GM19455 (cell line): ENCODE measurements around the gene CD63.

Experiments used
- ATAC-seq: cut with Tn5 transposase; IDR thresholded peaks from one replicate; pipeline ENCODE4 v1.9.1; 2021; ENCODE audit not compliant: unreplicated experiment

The CD63 gene

DNA sequence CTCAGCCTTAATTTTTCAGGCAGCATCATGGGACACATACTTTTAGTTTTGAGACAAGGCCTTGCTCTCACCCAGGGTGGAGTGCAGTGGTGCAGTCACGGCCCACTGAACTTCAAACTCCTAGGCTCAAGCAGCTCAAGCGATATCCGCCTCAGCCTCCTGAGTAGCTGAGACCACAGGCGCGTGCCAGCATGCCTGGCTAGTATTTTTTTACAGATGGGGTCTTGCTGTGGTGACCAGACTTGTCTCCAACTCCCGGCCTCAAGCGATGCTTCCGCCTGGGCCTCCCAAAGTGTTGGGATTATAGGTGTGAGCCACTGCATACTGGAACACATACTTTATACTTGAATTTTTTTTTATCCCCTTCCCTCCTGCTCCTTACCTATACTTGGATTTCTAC is 5.9 kb downstream of the CD63 start:
- no peak for ATAC-seq

DNA sequence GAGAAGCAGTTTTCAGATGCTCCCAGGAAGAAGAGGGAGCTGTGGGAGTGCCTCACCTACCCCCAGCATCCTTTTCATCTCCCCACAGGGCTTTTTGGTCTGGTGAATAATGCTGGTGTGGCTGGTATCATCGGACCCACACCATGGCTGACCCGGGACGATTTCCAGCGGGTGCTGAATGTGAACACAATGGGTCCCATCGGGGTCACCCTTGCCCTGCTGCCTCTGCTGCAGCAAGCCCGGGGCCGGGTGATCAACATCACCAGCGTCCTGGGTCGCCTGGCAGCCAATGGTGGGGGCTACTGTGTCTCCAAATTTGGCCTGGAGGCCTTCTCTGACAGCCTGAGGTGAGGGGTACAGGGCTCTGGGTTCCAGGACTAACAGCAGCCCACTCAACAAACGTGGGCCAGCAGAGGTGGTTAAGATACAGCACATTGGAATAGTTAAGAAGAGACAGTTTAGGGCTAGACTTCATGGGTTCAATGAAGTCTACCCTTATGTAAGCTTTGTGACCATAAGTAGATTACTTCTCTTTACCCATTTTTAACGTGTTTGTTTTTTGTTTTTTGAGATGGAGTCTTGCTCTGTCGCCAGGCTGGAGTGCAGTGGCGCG is 7.1 kb downstream of the CD63 start:
- no peak for ATAC-seq

DNA sequence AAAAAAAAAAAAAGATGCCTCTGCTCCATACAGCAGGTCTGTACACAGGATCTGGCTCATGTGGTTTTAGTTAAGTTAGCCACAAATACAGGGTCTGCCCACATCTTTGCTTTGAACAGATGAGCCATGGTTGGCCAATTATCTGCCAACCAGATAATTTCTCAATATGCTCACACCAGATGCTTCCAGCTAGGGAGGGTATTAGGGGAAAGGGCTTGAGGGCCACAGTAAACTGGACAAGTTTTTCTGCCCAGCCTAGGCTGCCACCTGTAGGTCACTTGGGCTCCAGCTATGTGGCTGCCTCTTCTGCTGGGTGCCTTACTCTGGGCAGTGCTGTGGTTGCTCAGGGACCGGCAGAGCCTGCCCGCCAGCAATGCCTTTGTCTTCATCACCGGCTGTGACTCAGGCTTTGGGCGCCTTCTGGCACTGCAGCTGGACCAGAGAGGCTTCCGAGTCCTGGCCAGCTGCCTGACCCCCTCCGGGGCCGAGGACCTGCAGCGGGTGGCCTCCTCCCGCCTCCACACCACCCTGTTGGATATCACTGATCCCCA is 7.8 kb downstream of the CD63 start:
- no peak for ATAC-seq

DNA sequence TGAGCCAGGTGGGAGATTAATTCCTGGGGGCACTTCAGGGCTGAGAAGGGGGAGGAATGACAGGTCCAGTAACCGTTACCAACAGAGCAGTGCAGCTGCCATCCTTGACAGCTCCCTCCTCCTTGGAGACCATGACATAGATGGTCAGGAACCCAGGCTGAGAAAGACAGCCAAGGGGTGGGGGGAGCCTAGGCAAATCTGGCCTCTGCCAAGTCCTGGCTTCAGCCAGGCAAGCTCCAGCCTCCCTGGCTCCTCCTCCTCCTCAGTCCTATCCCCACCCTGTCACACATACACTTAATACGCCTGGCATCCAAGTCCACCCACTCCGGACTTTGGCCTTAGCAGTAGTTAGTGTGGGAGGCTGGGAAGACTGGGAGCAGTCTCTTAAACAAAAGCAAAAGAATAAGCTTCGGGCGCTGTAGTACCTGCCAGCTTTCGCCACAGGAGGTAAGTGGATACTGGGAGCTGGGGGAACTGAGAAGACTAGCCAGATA is 8.7 kb downstream of the CD63 start, which contains the start of gene RDH5:
Gene RDH5, plus strand, starts transcription at position 323 of the 494 bp plus-strand sequence. CDS start 792 bp downstream, outside the sequence.
- ATAC-seq: no peak

DNA sequence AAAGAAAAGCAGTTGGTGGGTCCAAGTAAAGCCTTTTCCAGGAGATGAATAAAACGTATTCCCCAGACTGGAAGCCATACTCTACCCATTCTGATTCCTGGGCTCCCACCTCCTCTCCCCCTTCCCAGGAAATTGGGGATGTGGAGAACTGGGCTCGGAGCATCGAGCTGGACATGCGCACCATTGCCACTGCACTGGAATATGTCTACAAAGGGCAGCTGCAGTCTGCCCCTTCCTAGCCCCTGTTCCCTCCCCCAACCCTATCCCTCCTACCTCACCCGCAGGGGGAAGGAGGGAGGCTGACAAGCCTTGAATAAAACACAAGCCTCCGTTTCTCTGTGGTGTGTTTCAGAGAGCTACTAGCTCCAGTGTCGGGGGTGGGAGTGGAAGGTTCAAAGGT is 9.4 kb downstream of the CD63 start:
- no peak for ATAC-seq

DNA sequence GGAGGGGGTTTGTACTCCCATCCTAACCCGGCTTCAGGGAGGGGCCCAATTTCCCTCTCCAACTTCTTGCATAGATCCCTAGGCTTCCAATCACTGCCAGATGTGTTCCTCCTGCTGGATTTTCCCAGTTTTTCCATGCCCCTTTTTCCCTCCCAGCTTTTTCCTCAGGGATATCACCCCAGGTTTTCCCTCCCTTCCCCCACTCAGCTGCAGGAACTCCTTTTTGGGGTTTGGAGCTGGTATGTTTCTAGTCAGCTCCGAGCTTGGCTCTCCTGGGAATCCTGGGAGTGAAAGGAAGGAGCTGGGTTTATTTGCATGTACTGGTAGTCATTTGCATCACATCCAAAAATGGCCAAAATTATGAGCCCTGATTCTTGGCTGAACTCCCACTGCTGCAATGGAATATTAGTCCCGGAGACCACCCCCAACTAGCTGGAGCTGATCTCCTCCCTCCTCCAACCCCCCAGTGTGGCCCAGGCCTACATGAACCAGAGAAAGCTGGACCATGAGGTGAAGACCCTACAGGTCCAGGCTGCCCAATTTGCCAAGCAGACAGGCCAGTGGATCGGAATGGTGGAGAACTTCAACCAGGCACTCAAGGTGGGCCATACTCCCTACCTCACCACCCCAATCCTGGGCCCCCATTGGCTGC is 10.1 kb downstream of the CD63 start:
- ATAC-seq: no peak

DNA sequence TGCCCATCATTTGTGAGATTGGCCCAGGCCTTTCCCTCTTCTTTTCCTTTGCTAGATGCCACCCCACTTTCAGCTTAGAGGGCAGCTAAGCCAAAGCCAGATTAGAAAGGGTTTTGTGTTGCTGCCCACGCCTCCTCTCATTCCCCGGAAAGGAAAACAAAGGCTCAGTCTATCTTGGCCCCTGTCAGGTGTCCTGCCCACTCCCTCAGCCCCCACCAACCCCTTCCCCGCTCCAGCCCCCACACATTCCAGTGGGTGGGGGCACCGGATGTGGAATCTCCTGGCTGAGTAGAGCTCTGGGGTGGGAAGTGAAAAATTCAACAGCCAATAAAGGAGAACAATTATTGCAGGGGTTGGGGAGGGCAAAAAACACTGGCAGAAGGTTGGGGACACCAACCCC is 10.8 kb downstream of the CD63 start:
- ATAC-seq: no peak

DNA sequence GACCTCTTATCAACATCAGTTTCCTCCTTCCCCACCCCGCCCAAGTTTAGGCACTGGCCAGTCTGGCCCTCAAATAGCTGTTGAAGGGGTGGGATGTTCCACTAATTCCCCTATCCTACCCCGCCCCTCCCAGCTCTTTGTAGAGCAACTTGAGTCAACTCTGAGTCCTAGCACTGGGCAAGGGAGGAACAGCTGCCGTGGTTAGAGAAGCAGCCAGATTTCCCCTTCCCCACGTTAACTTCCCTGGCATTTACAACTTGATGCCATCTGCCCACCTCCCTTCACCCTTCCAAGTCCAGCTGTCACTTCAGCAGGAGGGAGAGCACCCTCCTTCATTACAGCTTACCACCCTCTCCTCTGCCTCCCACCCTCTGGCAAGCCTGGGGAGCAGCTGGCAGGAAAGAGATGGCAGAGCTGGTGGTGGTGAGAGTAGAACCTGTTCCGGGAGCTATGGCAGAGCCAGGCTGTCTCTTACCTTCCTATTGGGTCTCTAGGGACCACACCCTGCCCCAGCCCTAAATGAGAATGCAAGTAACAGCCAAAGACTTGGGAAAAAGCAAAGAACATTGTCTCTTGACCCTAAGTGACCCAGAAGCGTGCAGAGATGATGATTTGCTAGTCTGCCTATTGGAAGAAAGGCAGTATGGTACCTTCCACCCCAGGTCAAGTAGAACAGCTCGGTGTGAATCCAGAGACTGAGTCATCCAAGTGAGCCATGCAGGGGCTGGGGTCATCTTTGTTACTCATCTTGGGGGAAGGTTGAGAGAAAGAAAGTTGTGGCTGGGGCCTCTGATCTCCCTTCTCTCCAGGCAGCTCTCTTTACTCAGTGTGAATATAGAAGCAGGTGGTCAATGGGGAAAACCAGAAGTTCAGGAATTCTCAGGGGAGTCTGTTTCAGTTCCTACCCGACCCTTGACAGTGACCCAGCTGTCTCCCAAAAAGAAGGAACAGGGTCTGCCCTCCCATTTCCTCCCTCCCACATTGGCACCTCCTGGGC is 11.5 kb downstream of the CD63 start:
- ATAC-seq: no peak

DNA sequence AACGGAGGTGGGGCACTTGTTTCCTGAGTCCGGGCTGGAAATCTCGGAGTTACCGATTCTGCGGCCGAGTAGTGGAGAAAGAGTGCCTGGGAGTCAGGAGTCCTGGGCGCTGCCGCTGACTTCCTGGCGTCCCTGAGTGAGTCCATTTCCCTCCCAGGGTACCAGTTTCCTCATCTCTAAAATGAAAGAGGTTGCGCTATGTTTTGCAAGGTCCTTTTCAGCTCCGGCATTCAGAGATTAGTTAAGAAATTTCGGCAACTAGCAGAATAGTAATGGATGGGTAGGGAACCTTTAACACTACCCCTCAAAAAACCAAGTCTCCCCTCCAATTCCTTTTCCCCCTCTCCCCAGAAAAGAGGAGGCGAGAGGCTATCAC is 12.2 kb downstream of the CD63 start:
- ATAC-seq: peak; percentile 27

DNA sequence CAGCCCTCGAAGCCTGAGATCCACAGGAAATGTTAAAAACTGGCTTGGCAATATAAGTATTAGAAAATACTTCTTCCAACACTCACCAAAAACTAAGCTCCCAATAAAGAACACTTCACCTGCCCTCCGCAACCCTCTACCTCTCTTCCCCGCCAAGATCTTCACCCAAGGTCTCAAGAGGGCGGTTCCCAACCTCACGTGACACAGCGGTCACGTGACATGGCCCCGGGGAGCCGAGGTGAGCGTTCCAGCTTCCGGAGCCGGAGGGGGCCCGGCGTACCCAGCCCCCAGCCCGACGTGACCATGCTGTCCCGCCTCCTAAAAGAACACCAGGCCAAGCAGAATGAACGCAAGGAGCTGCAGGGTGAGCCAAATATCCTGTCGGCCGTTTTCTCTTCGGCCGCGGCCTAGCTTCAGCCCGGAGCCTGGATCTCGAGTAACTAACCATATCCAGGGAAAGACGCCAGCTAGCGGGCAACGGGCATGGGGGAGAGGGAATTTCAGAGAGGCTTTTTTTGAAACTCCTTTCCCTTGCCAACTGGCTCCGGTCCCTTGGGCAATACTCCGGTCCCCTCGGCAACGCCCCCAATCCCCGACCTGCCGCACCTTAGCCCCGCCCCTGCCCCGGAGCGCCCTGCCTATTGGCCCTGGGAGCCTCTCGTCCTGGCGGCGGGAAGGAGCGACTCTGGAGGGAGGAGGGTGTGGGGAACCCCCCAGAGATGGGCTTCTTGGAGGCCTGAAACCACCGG is 12.8 kb downstream of the CD63 start, which contains the start of gene BLOC1S1:
Gene BLOC1S1, plus strand, starts transcription at position 214 of the 749 bp plus-strand sequence. Its CDS starts 6 bp downstream, at position 220.
- peak; percentile 92 for ATAC-seq

DNA sequence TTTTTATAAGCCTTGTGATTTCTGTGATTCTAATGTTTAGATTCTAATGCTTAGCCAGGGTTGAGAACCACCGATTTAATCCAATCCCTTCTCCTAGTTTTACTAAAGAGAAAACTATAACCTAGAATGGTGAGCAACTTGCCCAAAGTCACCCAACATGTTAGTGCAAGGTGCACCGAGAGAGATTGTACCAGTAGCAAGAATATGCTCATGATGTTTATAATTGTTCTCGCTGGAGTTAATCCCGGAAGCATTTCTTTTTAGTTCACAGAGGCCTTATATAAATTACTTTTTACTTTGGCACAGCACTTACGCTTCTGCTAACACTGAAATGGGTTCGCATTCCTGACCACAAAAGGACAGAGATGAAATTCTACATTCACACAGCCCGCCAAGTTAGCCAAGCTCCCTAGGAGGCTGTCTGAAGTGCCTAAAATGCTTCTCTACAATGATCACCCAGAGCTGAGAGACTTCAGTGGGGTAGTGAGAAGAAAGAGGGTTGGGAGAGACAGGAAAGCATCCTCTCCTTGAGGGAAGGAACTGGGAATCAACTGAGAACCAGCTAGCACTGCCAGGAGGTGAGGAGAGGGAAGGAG is 13.5 kb downstream of the CD63 start:
- ATAC-seq: no peak

DNA sequence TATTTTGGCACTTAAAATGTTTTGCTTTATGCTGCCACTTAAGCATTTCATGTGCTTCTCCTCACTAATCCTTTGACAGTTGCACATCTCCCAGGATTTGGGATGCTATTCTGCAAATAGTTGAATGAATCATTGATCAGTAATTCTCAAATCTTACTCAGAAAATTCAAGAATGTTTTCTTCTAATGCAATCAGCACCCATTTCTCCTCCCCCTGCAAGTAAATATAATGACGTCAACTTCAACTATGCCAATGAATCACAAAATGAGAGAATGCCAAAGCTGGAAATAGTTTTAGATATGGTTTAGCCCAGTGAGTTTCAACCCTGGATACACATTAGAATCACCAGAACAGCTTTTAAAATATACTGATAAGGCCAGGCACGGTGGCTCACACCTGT is 15.1 kb downstream of the CD63 start:
- ATAC-seq: no peak

DNA sequence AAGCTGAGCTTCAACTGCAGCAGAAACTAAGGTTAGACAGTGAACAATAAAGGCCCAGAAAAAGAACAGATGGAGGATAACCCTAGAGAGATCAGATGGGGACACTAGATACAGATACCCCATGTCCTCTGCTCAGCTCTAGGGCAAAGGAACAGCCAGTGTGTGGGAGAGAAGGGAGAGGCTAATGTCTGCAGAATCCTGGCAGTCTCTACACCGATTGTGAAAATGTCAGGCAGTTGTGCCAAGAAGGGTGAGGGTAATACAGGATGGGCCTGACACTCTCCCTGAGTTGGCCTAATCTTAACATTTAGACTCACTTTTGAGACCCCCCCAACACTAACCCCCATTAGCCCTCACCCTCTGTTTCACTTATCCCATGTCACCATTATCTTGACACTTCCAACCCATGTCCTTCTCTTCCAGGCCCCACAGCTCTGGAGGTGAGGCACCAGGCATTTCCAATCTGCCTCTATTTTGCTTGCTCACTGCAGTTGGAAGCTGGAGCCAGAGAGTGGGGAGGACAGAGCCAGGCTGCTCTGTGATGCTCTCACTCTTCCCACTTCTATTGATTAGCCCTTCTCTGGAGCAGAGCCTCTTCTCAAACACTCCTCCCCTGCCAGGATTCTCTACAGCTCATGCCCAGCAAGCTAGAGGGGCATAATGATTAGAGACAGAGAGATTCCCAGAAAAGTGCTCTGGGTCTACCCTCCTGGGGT is 16.0 kb downstream of the CD63 start:
- no peak for ATAC-seq

DNA sequence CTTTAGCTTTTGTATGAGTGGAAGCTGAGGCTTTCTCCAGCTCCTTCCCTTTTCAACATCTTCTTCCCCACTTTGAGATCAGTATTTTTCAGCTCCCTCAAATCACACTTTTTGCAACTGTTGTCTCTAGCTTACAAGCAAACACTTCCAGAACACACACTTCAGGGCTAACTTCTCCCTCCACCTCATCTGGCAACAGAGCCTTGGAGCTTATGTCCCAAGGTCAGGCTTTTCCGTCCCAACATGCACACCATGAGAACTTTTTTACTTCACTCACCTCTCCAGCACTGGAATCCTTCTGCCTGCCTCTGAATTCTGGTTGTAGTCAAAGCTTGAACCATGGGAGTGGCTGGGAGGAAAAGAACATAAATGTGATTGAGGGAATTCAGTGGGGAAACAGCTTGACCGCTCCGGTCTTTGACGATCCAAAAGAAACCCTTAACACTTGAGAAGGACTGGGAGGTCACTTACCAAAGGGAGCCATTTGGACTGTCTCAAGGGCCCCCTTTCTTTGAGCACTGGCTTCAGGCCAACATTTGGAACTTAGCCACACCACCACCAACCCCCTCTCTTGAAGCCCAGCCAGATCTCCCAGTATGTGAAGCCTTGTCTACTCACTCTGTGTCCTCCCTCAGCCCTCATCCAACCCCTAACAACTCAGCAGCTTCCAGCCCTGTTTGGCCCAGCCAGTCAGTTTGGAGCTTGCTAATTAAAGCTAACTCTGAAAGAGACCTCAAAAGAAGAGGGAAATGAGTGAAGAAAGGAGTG is 16.8 kb downstream of the CD63 start:
- ATAC-seq: no peak

DNA sequence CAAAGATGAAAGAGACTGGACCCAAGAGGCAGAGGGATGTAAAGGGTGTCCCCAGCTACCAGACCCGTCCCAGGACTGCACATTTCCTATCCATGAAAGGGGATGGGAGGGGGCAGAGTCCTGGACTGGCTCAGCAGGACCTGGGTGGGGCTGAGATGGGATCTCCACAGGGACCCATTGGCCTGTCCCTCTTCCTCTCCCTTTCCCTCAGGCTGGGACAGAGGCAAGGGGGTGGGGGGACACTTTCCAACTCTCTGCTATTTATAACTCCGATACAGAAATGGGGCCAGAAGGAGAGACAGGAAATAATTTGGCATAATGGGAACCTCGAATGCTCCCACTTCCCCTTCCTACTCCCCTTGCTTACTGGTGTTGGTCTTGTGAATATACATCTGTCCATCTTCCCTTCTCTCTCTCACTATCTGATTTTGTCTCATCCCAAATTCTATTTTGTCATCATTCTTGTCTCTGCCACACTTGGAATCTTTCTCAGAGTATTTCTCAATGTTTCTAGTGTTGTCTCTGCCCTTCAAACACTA is 20.0 kb downstream of the CD63 start:
- no peak for ATAC-seq

DNA sequence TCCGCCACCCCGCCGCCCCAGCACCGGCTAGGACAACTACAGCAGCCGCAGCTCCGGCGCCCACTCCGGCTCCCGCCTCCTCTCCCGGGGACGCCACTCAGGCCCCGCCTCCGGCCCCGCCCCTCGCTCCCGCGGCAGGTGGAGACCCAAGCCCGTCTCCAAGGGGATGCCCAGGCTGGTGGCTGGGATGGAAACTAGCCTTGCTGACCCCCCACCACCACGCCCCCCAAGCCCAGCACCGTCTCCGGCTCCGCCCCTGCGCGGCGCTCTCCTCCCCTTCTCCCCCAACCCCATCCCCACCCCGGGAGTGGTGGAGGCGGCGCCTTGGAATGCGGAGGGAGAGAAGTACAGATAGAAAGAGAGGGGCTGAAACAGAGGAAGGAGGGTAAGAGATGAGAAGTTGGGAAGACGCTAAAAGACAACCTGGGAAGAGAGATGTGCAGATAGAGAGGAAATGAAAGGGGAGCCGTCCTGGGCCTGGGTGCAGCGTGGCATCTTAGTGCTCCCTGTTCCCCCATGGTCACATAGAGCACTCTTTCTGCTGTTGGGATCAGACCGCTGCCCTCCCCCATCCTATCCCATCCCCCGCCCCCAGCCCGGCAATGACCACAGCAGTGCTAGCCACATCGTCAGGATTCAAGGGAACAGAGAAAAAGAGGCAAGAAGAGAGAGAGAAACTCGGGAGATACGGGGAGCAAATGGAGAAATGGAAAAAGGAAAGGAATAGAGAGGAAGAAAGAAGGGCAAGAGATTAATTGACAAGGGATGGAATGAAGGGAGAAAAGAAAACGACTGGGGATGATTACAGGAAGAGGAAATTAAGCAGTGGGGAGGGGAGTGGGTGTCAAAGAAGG is 20.7 kb downstream of the CD63 start, which contains the start of gene ITGA7:
Gene ITGA7, minus strand, starts transcription at position 64 of the 854 bp plus-strand sequence. CDS start 222 bp downstream, outside the sequence.
- peak; percentile 67 for ATAC-seq

DNA sequence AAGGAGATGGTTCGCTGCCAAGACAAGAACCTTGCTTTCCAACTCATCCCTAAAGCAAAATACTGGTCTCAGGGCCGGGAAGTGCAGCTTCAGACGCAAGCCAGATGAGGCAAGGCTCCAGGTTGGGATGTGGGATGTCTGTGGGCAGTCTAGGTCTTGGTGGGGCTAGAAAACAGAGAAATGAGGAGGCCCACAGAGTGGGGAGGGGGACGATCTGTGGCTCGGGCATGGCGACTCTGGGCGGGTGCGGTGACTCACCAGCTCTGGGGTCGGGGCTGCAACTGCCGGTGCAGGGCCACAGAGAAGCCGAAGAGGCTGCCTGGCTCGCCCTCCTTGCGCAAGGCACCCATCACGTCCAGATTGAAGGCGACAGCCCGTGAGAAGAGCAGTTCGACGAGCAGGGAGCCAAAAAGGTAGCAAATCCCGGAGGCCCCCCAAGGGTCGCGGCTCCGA is 21.6 kb downstream of the CD63 start:
- no peak for ATAC-seq
